NT2/D1 (cell line): Measurements from ENCODE around the gene ABLIM1.

Experiments used
- DNase-seq: peaks from one replicate; pipeline ENCODE4 v3.0.0-alpha.2; 2011; ENCODE audit warnings: low read depth, low spot score
- H3K27me3 ChIP-seq: 2 replicates; pipeline ENCODE4 v1.6.0; 2011; ENCODE audit warnings: mild to moderate bottlenecking; ENCODE audit not compliant: insufficient read length, insufficient read depth
- H3K36me3 ChIP-seq: 2 replicates; pipeline ENCODE4 v1.6.1; 2011; ENCODE audit warnings: mild to moderate bottlenecking, low read length, mixed read lengths; ENCODE audit not compliant: insufficient read depth, insufficient read length
- H3K4me1 ChIP-seq: 2 replicates; pipeline ENCODE4 v1.5.1; 2011; ENCODE audit not compliant: insufficient read depth, insufficient read length
- H3K4me3 ChIP-seq: 2 replicates; pipeline ENCODE4 v1.5.1; 2011; ENCODE audit warnings: low read depth; ENCODE audit not compliant: insufficient read length
- H3K9ac ChIP-seq: 2 replicates; pipeline ENCODE4 v1.6.0; 2011; ENCODE audit warnings: low read depth; ENCODE audit not compliant: insufficient read length
- H3K9me3 ChIP-seq: 2 replicates; pipeline ENCODE4 v1.5.1; 2011; ENCODE audit warnings: mild to moderate bottlenecking, low read length; ENCODE audit not compliant: insufficient read depth
- SUZ12 ChIP-seq: IDR thresholded peaks from 2 replicates; pipeline ENCODE4 v1.6.1; 2011; ENCODE audit not compliant: insufficient read length, insufficient read depth; ENCODE audit errors: extremely low read depth
- YY1 ChIP-seq: IDR thresholded peaks from 2 replicates; pipeline ENCODE4 v1.6.1; 2011; ENCODE audit not compliant: insufficient read length, insufficient read depth
- ZNF274 ChIP-seq: IDR thresholded peaks from 2 replicates; pipeline ENCODE4 v1.6.1; 2011; ENCODE audit warnings: mild to moderate bottlenecking, low read depth, low read length

ABLIM1 gene

GRCh38 chr10:114537736-114538135, 120.3 kb downstream of the ABLIM1 start:
- no peak for DNase-seq
- Histone ChIP-seq H3K36me3 (peaks cover 10% of the 10 kb centered on the region), H3K4me1 (peaks cover 6% of the 10 kb centered on the region), H3K4me3 (no peak overlapping the region), H3K9me3 (no peaks in the 10 kb centered on the region; the same call in 1 of the 2 replicates), H3K27me3 (no peaks in the 10 kb centered on the region), H3K9ac (no peak overlapping the region)
- TF ChIP-seq ZNF274 (no peak), SUZ12 (no peak), YY1 (no peak)

DNA sequence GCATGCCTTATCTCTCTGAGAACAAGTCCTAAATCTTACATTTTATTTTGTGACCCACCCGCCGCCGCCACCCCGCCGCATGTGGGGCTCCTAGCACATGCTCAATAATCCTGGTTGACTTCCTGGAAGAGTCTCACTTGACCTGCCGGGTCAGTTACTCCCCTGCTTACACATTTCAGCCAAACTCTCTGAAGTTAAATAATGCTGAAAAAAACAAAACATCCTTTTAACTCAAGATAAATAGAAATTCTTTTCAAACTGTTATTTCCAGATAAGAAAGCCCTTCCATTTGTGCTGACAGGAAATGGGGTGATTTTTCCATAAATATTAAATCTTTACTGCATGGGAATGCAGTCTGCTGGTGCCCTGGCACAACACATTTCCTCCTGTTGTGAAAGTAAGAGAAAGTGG, 123.5 kb downstream of the ABLIM1 start:
- Histone ChIP-seq H3K9me3 (no peaks in the 10 kb centered on the region; the same call in 1 of the 2 replicates), H3K4me1 (peaks cover 3% of the 10 kb centered on the region), H3K4me3 (no peak overlapping the region), H3K9ac (no peak overlapping the region), H3K27me3 (no peaks in the 10 kb centered on the region), H3K36me3 (peaks cover 19% of the 10 kb centered on the region)
- TF ChIP-seq ZNF274 (no peak), YY1 (no peak), SUZ12 (no peak)
- DNase-seq: no peak

DNA sequence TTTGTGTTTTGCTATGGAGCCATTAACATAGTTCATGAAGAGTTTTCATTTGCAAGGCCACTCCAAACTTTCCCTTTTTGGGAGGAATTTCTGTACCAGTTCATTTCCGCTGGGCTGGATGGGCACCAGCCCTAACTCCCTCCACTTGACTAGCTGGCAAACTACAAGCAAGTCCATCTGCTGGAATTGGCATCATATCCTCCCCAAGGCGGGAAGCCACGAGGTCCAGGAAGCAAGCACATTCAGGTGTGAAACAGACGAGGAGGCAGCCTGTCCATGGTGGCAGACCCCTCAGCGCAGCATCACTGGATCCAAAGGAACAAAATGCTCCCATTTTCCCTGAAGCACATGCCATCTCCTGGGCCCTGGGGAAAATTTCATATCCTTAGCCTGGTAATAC, 125.8 kb downstream of the ABLIM1 start:
- H3K27me3 ChIP-seq: no peaks in the 10 kb centered on the region
- no peaks in the 10 kb centered on the region for H3K4me1 ChIP-seq
- DNase-seq: no peak

DNA sequence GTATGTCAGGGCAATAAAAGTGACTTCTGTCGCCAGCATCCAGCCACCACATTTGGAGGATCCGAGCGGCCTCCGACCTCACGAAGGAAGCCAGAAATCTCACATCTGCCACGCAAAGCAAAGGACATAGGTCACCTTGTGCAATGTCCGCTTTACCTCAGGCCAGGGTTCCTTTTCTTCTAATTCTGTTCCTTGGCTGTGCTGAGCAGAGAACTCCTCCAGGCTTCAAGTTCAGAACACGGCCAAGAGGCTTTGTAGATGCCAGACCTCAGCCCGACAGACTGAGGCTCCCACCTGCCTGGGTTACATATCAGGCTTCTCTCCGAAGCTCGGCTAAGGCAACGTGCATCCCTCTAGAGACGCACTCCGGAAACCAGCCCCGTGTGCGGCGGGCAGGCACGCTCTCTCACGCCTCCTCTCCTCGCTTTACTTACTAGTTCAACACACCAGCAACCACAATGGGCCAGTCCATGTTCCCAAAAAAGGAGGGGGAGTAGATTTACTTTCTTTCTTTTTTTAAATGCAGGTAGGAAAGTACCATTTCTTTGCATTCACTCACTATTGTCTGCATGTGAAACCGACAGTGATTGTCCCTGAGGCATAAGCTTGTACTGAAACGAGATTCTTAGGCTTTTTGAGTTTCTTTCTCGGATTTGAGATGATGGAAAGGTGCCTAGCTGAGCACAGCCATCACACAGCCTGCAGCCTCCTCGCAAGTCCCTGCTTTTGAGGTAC, 131.4 kb downstream of the ABLIM1 start:
- Histone ChIP-seq H3K9me3 (no peaks in the 10 kb centered on the region), H3K9ac (peak overlapping the region; percentile 76), H3K4me1 (no peaks in the 10 kb centered on the region), H3K36me3 (peaks cover 10% of the 10 kb centered on the region), H3K27me3 (no peaks in the 10 kb centered on the region), H3K4me3 (peak overlapping the region; percentile 65)
- TF ChIP-seq YY1 (no peak), ZNF274 (no peak), SUZ12 (no peak)
- peak; percentile 87 for DNase-seq

More for the DNA sequence above, 125.8 kb downstream of the ABLIM1 start:
- Histone ChIP-seq H3K4me3 (no peak overlapping the region), H3K36me3 (peaks cover 19% of the 10 kb centered on the region), H3K9ac (no peak overlapping the region), H3K9me3 (no peaks in the 10 kb centered on the region; the same call in 1 of the 2 replicates)
- TF ChIP-seq SUZ12 (no peak), YY1 (no peak)

DNA sequence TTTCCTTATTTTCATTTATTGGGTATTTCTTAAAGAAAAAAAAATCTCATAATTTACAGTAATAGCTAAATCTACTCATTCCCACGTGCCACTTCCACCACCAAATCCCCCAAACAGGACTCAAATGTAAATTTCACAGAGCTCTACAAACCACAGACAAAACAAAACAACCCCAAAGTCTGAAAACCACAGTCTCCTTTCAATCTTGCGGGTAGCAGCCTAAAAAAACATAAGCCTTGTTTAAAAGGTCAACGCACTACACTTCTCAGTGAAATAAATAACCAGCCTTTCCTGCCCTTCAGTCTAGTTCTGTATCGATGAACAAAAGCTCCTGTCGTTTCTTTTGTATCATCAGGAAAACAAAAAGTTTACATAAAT, 132.0 kb downstream of the ABLIM1 start:
- H3K27me3 ChIP-seq: no peaks in the 10 kb centered on the region
- peak overlapping the region; percentile 65 for H3K4me3 ChIP-seq
- H3K9me3 ChIP-seq: no peaks in the 10 kb centered on the region
- peaks cover 11% of the 10 kb centered on the region for H3K36me3 ChIP-seq
- no peak for DNase-seq
- no peaks in the 10 kb centered on the region for H3K4me1 ChIP-seq
- H3K9ac ChIP-seq: peak overlapping the region; percentile 76
- no peak for TF ChIP-seq YY1
- no peak for TF ChIP-seq ZNF274
- TF ChIP-seq SUZ12: no peak

- DNase-seq: no peak
- peak overlapping the region; percentile 65 for H3K4me3 ChIP-seq
- H3K4me1 ChIP-seq: no peaks in the 10 kb centered on the region
- H3K9ac ChIP-seq: no peak overlapping the region
- H3K9me3 ChIP-seq: no peaks in the 10 kb centered on the region
- peaks cover 14% of the 10 kb centered on the region for H3K36me3 ChIP-seq
- no peaks in the 10 kb centered on the region for H3K27me3 ChIP-seq
- TF ChIP-seq YY1: no peak
- TF ChIP-seq ZNF274: no peak
- no peak for TF ChIP-seq SUZ12
Measured at GRCh38 chr10:114525368-114525949, 132.6 kb downstream of the ABLIM1 start.

- no peak overlapping the region for H3K4me3 ChIP-seq
Measured at GRCh38 chr10:114523876-114524275, 134.2 kb downstream of the ABLIM1 start.

More at GRCh38 chr10:114523876-114524275, 134.2 kb downstream of the ABLIM1 start:
- TF ChIP-seq YY1: no peak
- TF ChIP-seq ZNF274: no peak
- TF ChIP-seq SUZ12: no peak
- Histone ChIP-seq H3K36me3 (peaks cover 21% of the 10 kb centered on the region), H3K27me3 (no peaks in the 10 kb centered on the region), H3K9me3 (no peaks in the 10 kb centered on the region), H3K9ac (no peak overlapping the region), H3K4me1 (no peaks in the 10 kb centered on the region)
- no peak for DNase-seq
